Suprapubic skin (tissue), 3 donors: Measurements from ENCODE around the gene SP7.

Experiments used
- EP300 ChIP-seq: sonication (generic); formaldehyde crosslinking; IDR thresholded peaks from one replicate; pipeline ENCODE4 v1.6.1; 2017; ENCODE audit warnings: antibody characterized with exemption
- TF ChIP-seq, protein P1 (sequence below), 2 donors: fragments of 200-600 bp in 1 of 2; fragments of 450-650 bp in 1 of 2; sonication (generic) in 1 of 2; IDR thresholded peaks; one replicate each; pipeline ENCODE4 v1.5.1; 2016 to 2019; ENCODE audit warnings: antibody characterized with exemption in 2 of 2, mild to moderate bottlenecking in 1 of 2, moderate library complexity in 1 of 2

DNA sequence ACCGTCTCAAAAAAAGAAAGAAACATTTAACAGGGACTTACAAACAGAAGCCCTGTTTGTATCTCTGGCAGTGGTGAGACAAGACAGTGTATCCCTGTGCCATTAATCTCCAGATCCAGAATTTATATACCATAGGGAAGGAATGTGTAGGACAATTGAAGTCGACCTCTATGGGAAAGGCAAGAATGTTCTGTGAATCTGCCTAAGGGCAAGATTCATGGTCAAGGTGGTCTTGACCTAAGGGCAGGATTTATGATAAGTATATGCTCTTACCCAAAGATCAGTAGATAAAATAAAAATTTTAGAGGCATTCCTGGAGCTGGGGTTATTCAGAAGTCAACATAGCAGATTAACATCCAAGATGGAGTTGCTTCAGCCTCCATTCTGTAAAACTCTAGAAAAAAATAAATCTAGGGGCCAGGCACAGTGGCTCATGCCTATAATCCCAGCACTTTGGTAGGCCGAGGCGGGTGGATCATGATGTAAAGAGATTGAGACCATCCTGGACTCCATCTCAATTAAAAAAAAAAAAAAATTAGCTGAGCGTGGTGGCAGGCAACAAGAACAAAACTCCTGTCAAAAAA lies 22.8 kb upstream of the SP7 start:
- TF ChIP-seq, protein P1, sequence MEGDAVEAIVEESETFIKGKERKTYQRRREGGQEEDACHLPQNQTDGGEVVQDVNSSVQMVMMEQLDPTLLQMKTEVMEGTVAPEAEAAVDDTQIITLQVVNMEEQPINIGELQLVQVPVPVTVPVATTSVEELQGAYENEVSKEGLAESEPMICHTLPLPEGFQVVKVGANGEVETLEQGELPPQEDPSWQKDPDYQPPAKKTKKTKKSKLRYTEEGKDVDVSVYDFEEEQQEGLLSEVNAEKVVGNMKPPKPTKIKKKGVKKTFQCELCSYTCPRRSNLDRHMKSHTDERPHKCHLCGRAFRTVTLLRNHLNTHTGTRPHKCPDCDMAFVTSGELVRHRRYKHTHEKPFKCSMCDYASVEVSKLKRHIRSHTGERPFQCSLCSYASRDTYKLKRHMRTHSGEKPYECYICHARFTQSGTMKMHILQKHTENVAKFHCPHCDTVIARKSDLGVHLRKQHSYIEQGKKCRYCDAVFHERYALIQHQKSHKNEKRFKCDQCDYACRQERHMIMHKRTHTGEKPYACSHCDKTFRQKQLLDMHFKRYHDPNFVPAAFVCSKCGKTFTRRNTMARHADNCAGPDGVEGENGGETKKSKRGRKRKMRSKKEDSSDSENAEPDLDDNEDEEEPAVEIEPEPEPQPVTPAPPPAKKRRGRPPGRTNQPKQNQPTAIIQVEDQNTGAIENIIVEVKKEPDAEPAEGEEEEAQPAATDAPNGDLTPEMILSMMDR (IDR thresholded peaks at IDR 0.05): no peak
- TF ChIP-seq EP300: no peak
